Cerebellar nuclear complex (tissue), 1 donor: ENCODE results near the gene FHIP1B.
"Not testable (repeated sequence)": the region's sequence is repeated elsewhere in the genome, so short reads cannot be mapped to it uniquely, and the experiment has no call there.

Source experiments
- DNase-seq, 2 experiments: peaks; one replicate each; lab custom pipeline; 2025; lab: John Stamatoyannopoulos, UW

FHIP1B gene

GRCh38 chr11:6234387-6235107 lies at the start of gene FHIP1B:
Gene FHIP1B, minus strand, starts transcription at chr11:6234636. Its CDS starts 10,120 bp downstream, at chr11:6224516.
- DNase-seq = peak; percentile 100

- DNase-seq = no peak
These were observed 49.1 kb upstream of the FHIP1B start for GRCh38 chr11:6283453-6284023.

GRCh38 chr11:6280809-6281208 lies 46.4 kb upstream of the FHIP1B start:
- DNase-seq = not testable (repeated sequence)

- DNase-seq = peak; percentile 59 to 76
These were observed 38.8 kb upstream of the FHIP1B start for GRCh38 chr11:6273188-6273587.

GRCh38 chr11:6271598-6271997 lies 37.2 kb upstream of the FHIP1B start:
- DNase-seq = no peak

GRCh38 chr11:6270584-6271246 lies 36.3 kb upstream of the FHIP1B start:
- DNase-seq = no peak

- DNase-seq = no peak
These were observed 35.6 kb upstream of the FHIP1B start for GRCh38 chr11:6269994-6270393.

GRCh38 chr11:6268820-6269219 lies 34.4 kb upstream of the FHIP1B start:
- DNase-seq = no peak

GRCh38 chr11:6263662-6264061 lies 29.2 kb upstream of the FHIP1B start:
- DNase-seq = no peak

- no peak for DNase-seq
These were observed 25.8 kb upstream of the FHIP1B start for GRCh38 chr11:6260207-6260726.

- no peak for DNase-seq
These were observed 24.2 kb upstream of the FHIP1B start for GRCh38 chr11:6258571-6259081.

GRCh38 chr11:6258141-6258540 lies 23.7 kb upstream of the FHIP1B start:
- DNase-seq = no peak

GRCh38 chr11:6253197-6253596 lies 18.8 kb upstream of the FHIP1B start:
- DNase-seq = no peak

GRCh38 chr11:6251990-6252473 lies 17.6 kb upstream of the FHIP1B start:
- DNase-seq = no peak

GRCh38 chr11:6251120-6251733 lies 16.8 kb upstream of the FHIP1B start:
- peak in 1 of 2 experiments; percentile 61 for DNase-seq

- DNase-seq = no peak
These were observed 15.5 kb upstream of the FHIP1B start for GRCh38 chr11:6249770-6250555.

- not testable (repeated sequence) for DNase-seq
These were observed 14.5 kb upstream of the FHIP1B start for GRCh38 chr11:6248897-6249296.

- no peak for DNase-seq
These were observed 13.8 kb upstream of the FHIP1B start for GRCh38 chr11:6248248-6248647.

GRCh38 chr11:6245536-6245935 lies 11.1 kb upstream of the FHIP1B start:
- DNase-seq = no peak

- no peak for DNase-seq
These were observed 6.9 kb upstream of the FHIP1B start for GRCh38 chr11:6241316-6241715.

- no peak for DNase-seq
These were observed 6.3 kb upstream of the FHIP1B start for GRCh38 chr11:6240781-6241180.
